Lung (tissue), 12 donors: ENCODE data around the gene KLK14. TPM values are rescaled to one million over a fixed set of nuclear protein-coding genes. Genes with fewer than 3 reads are reported as not detected.

ENCODE experiments used
- ATAC-seq: fragments of 200-7000 bp; cut with Tn5 transposase; one replicate; pipeline ENCODE4 v1.9.1; 2020; ENCODE audit warnings: moderate number of reproducible peaks; ENCODE audit not compliant: insufficient read depth, low FRiP score
- DNase-seq, 3 donors: peaks; one replicate each; pipeline ENCODE4 v3.0.0-alpha.2; 2013 to 2017
- H3K27ac ChIP-seq, 2 donors: one replicate each; pipeline ENCODE4 v1.5.1; 2013; ENCODE audit warnings: mild to moderate bottlenecking in 2 of 2, moderate library complexity in 2 of 2, control low read depth in 1 of 2, inconsistent platforms in 1 of 2, low read depth in 1 of 2, low read length in 1 of 2
- H3K27me3 ChIP-seq, 3 donors: one replicate each; pipeline ENCODE4 v1.5.1; 2013; ENCODE audit warnings: low read length in 2 of 3; ENCODE audit not compliant: control insufficient read depth in 3 of 3, insufficient read depth in 3 of 3
- H3K36me3 ChIP-seq, 4 donors: one replicate each; pipeline ENCODE4 v1.5.1; 2013; ENCODE audit warnings: low read length in 4 of 4, mild to moderate bottlenecking in 1 of 4, moderate library complexity in 1 of 4; ENCODE audit not compliant: control insufficient read depth in 4 of 4, insufficient read depth in 4 of 4
- H3K4me1 ChIP-seq, 5 donors: one replicate each; pipeline ENCODE4 v1.5.1; 2013; ENCODE audit warnings: low read length in 5 of 5, mild to moderate bottlenecking in 2 of 5, moderate library complexity in 1 of 5; ENCODE audit not compliant: control insufficient read depth in 5 of 5, insufficient read depth in 5 of 5
- H3K4me3 ChIP-seq: one replicate; pipeline ENCODE4 v1.5.1; 2013; ENCODE audit warnings: mild to moderate bottlenecking, control low read depth, moderate library complexity
- H3K9ac ChIP-seq, 2 donors: one replicate each; pipeline ENCODE4 v1.5.1; 2013; ENCODE audit warnings: low read length in 2 of 2, control low read depth in 1 of 2; ENCODE audit not compliant: insufficient read depth in 1 of 2
- H3K9me3 ChIP-seq, 4 donors: one replicate each; pipeline ENCODE4 v1.5.1; 2013; ENCODE audit warnings: low read length in 3 of 4, mild to moderate bottlenecking in 1 of 4, moderate library complexity in 1 of 4; ENCODE audit not compliant: control insufficient read depth in 4 of 4, insufficient read depth in 3 of 4
- WGBS, 2 donors: extraction: QIAGEN DNeasy Blood & Tissue Kit; methylation state at CpG; one replicate each; pipeline ENCODE4 v1.1.7; 2013; 5-methylcytosine and 5-hydroxymethylcytosine counted together
- polyA plus RNA-seq, 2 donors: library from polyadenylated mRNA; stranded (reverse); fragments of 200-250 nt; gene quantifications; one replicate each; pipeline ENCODE4 v1.2.1, GENCODE V29; 2013
- total RNA-seq, 2 donors: library from RNA; depleted of rRNA in 1 of 2; stranded (reverse); fragments of >200 nt in 1 of 2; gene quantifications; one replicate each; pipeline ENCODE4 v1.2.1, GENCODE V29; 2014 to 2021
- TF ChIP-seq, protein P1 (sequence below): IDR thresholded peaks from 2 replicates; pipeline ENCODE4 v1.5.1; 2012; ENCODE audit warnings: mild to moderate bottlenecking; ENCODE audit errors: control extremely low read depth, extremely low read depth
- donor health status: control.
- donor health status: control.
- donor health status: Bipolar disorder and iron deficiency.
- donor health status: healthy.
- donor health status: DM: yes; HTN: yes; CAD: no.

Gene KLK14
- total and polyA plus RNA-seq, 4 donors, result 0.46 to 3.9 (median 0.89) TPM

DNA sequence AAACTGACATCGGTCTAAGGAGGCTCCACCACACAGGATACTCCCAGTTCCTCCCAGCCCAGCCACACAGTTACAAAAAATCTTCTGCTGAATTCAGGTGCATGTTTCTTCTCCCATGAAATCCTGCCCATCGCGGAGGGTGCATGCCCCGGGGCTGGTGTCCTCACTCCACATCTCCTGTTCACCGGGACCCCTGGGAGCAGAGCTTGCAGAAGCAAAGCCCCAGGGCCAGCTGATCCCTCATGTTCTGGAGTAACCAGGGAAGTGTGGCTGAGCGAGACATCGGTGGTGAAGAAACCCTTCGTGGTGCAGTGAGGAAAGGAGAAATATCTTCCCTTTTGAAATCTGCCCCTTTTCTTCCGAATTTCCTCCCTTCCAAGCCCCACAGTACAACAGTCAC is 41.1 kb upstream of the KLK14 start:
- Histone ChIP-seq H3K4me1 (peaks cover 0 to 12% (median 8%) of the 10 kb centered on the region in 5 donors), H3K27ac (peak overlapping the region in 1 of 2 donors; percentile 71), H3K9me3 (no peaks in the 10 kb centered on the region), H3K27me3 (no peaks in the 10 kb centered on the region), H3K36me3 (no peaks in the 10 kb centered on the region), H3K4me3 (no peak overlapping the region), H3K9ac (no peak overlapping the region)
- DNase-seq (no peak), ATAC-seq (no peak)
- TF ChIP-seq, protein P1, sequence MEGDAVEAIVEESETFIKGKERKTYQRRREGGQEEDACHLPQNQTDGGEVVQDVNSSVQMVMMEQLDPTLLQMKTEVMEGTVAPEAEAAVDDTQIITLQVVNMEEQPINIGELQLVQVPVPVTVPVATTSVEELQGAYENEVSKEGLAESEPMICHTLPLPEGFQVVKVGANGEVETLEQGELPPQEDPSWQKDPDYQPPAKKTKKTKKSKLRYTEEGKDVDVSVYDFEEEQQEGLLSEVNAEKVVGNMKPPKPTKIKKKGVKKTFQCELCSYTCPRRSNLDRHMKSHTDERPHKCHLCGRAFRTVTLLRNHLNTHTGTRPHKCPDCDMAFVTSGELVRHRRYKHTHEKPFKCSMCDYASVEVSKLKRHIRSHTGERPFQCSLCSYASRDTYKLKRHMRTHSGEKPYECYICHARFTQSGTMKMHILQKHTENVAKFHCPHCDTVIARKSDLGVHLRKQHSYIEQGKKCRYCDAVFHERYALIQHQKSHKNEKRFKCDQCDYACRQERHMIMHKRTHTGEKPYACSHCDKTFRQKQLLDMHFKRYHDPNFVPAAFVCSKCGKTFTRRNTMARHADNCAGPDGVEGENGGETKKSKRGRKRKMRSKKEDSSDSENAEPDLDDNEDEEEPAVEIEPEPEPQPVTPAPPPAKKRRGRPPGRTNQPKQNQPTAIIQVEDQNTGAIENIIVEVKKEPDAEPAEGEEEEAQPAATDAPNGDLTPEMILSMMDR, result no peak
- 58 to 66% methylated on average over 9 of the region's 9 CpGs for WGBS, 2 donors

DNA sequence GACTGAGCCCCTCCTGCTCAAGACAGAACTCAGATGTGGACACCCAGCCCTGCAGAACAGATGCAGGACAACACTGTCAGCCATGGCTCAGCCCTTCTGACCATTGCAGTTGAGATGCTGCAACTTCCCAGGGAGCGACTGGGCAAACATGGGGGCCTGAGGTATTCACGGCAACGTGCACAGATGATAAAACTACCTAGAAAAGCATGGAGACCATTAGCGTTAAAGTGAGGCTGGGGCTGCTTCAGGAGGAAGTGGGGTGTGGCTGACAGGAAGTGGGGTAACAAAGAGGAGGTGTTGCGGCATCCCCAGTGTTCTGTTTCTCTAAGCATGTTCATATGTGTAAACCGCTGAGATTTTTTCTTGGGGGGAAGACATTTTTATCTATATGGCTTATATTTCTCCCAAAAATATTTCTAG is 40.7 kb upstream of the KLK14 start:
- Histone ChIP-seq H3K27ac (peak overlapping the region in 1 of 2 donors; percentile 88), H3K27me3 (no peaks in the 10 kb centered on the region), H3K9me3 (no peaks in the 10 kb centered on the region), H3K4me1 (peaks cover 0 to 8% (median 4%) of the 10 kb centered on the region in 5 donors), H3K4me3 (no peak overlapping the region), H3K36me3 (no peaks in the 10 kb centered on the region), H3K9ac (no peak overlapping the region)
- ATAC-seq, result no peak
- WGBS, 2 donors, result 21 to 45% methylated on average over 6 of the region's 6 CpGs
- TF ChIP-seq, protein P1, result no peak
- peak in 1 of 3 donors; percentile 10 for DNase-seq

DNA sequence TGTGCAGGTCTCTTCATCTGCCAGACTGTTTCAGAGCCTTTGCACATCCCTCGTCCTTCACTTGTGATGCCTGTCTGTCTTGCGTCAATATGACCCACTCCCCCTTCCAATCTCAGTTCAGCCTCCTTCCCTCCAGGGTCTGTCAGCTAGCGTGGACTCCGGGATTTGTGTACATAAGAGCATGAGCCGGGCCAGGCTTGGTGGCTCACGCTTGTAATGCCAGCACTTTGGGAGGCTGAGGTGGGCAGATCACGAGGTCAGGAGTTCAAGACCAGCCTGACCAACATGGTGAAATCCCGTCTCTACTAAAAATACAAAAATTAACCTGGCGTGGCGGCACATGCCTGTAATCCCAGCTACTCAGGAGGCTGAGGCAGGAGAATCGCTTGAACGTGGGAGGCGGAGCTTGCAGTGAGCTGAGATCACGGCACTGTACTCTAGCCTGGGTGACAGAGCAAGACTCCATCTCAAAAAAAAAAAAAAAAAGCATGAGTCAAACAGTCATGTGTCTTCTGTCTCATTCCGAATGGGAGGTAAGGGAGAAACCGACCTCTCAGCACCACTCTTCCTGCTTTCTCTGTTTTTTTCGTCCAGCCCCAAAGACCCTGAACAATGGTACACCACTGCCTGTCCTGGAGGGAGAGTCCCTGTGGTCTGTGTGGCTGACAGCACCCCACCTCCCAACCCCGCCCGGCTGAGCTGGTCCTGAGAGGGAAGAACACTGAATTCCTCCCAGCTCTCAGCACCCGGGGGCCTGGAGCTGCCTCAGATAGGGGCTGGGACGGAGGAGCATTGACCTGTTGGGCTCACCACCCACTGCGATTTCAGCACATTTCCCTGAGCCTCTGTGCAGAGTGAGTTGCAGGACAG is 39.7 kb upstream of the KLK14 start:
- DNase-seq (no peak), ATAC-seq (peak; percentile 32)
- peak overlapping the region in 1 of 2 donors; percentile 88 for H3K27ac ChIP-seq
- TF ChIP-seq, protein P1, result no peak
- no peaks in the 10 kb centered on the region for H3K36me3 ChIP-seq
- no peaks in the 10 kb centered on the region for H3K9me3 ChIP-seq
- H3K4me3 ChIP-seq, result no peak overlapping the region
- whole genome bisulfite sequencing, 2 donors, result 70 to 77% methylated on average over 22 of the region's 22 CpGs
- H3K27me3 ChIP-seq, result no peaks in the 10 kb centered on the region
- no peak overlapping the region for H3K9ac ChIP-seq
- H3K4me1 ChIP-seq, result peaks cover 0 to 2% (median 0%) of the 10 kb centered on the region in 5 donors
